HuH-7 (cell line): ENCODE measurements around the gene EHD1.
A peak's percentile ranks its signal among the peaks of the same experiment; 100 is the strongest.

Experiments
- DNase-seq: peaks from one replicate; pipeline ENCODE4 v3.0.0; 2011; ENCODE audit warnings: low spot score

Gene EHD1

DNA sequence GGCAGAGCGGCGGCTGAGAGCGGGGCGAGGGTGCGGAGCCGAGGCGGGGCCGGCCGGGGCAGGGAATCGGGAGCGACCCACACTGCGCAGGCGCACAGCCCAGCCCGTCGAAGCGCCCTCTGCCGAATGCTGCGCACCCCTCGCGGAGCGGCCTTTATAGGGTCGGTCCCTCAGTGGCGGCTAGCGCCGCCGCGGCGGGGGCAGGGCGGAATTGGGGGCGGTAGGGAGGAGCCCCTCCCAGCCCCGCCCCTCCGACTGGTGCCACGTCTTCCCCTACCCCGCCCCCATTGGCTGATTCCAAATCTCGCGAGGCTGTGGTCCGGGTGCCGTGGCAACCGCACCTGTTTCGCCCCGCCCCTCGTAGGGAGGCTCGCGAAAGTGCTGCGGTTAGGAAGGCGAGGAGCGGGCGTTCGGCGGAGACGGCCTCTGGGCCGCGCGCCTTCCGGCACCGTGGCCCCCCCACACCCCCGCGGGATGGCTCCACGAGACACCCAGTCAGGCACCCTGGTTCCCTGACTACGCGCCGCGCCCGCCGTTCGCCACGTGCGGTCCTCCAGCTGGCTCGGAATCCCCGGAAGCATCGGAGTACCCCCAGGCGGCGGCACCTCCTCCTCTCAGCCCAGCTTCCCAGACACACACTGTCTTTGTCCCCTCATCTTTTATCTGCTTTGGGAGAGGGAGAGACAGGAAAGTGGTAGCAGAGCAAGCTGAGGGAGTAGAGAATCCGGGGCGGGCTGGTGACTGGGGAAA, at the start of gene EHD1:
Gene EHD1, minus strand, starts transcription at position 128 of the 750 bp plus-strand sequence. CDS start 157 bp downstream, outside the sequence.
- peak; percentile 94 for DNase-seq

DNA sequence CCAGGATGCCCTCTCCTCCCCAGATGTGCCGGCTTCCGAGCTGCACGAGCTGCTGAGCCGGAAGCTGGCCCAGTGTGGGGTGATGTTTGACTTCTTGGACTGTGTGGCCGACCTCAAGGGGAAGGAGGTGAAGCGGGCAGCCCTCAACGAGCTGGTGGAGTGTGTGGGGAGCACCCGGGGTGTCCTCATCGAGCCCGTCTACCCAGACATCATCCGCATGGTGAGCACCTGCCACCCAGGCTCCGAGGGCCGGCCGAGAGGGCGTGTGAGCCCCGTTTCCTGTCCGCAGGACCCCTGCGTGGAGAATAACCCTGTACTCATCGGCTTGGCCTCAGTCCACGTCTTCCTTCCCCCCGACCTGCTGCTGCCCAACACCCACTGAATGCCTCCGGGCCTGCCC, 48.3 kb upstream of the EHD1 start:
- DNase-seq = no peak

DNA sequence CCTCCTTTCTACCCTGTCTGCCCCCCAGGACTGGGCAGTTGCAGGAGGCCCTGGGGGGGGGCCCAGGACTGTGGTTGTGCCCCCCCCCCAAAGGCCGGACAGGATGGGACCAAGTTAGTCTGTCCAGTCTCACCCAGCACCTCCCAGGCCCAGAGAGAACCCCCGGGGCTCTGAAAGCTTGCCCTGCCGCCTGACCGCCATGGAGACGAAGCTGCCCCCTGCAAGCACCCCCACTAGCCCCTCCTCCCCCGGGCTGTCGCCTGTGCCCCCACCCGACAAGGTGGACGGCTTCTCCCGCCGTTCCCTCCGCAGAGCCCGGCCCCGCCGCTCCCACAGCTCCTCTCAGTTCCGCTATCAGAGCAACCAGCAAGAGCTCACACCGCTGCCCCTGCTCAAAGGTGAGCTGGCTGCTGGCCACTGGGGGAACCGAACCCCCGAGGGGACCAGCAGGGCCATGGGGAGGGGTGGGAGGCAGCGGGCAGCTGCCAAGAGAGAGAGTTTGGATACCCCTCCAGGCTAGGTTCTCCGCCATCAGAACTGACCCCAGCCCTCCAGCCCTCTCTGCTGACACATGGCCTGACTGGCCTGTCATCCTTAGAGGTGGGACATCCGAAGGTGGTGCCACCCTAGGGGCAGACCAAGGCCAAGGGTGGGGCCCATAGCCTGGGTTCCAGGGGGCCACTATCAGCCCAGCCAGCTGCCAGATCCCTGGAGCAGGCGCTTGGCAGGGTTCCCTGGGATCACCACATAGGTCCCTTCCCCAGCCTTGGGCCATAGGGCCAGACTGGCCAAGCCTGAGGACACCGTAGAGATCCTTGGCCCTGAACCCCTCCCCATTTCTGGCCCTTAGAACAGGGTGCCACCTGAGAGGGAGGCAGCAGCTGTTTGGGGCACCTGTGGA, 47.4 kb upstream of the EHD1 start:
- DNase-seq = no peak

DNA sequence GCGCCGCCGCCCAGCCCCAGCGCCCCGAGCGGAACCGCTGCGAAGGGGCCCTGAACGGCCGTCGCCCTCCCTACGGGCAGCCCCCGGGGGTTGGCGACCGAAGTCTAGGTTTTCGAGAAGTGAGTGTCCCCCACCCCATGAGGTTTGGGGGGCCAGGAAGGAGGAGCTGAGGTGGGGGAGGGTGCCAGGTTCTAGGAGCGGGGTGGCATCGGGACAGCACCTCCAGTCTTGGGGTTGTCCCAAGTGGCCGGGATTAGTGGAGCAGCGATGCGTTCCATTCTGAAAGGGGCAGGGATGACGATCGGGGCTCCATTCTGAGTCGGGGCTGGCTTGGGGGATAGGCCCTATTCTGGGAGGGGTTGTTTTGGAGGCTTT, 46.5 kb upstream of the EHD1 start:
- no peak for DNase-seq

DNA sequence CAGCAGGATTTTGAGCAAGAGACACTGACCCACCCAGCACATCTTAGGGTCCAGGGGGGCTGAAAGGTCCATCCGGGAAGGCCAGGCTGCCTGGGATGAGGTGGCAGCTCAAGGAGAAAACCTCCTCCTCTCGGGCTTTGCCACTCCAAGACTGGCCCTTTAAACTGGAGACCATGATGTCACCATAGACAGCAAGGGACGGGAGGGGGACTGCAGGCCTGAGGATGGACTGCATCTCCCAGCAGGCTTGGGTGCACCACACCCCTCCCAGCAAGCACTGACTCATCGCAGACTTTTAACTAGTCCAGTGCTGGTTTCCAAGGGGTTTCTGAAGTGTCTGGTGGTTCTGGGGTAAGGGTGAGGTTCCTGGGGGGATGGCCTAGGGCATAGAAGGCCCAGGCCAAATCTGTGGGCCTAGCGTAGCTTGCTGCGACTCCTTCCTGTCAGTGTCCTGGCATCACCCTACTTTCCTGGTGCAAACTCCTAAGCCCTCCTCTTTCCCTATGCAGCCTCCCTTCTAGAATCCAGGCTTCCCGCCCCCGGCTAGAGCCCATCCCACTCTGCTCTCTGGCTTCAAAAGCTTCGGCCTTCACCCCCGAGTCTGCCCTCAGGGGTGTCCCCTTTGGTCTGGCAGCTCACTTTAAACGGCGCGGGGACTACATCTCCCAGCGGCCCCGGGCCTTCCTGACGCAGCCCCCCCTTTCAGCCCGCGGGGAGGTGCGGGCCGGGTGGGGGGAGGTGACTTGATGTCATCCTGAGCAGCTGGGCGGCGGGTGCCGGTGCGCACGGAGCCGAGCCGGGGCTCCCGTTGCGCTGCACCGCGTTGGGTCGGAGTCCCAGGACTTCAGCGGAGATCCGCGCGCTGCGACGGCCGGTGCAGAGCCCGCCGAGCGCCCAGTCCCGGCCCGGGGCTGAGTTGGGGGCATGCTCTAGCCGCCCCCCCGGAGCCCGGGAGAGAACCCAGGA, 45.8 kb upstream of the EHD1 start, which contains the start of gene PPP2R5B:
Gene PPP2R5B, plus strand, starts transcription at position 746 of the 966 bp plus-strand sequence. CDS start 1,046 bp downstream, outside the sequence.
- DNase-seq = peak; percentile 91

DNA sequence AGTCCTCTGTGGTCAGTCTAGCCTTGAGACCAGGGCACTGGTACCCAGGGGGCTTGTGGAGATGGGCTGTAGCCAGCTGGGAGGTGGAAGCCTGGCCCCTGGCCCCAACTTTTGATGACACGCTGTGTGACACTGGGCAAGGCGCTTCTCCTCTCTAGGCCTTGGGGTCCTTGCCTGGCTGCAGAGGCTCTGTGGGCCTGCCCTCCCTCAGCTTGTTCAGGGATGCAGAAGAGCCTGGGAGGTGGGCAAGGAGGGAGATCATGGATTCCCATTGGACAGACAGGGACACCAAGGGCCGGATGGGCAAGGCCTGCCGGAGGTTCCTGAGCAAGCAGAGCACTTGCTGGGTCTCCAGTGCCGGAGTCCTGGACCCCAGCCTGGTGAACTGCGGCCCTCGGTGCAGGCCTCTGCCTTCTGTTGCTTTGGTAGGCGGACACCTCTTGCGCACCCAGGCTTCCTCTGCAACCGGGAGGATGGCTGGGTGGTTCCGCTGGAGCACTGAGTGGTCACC, 44.8 kb upstream of the EHD1 start:
- no peak for DNase-seq

DNA sequence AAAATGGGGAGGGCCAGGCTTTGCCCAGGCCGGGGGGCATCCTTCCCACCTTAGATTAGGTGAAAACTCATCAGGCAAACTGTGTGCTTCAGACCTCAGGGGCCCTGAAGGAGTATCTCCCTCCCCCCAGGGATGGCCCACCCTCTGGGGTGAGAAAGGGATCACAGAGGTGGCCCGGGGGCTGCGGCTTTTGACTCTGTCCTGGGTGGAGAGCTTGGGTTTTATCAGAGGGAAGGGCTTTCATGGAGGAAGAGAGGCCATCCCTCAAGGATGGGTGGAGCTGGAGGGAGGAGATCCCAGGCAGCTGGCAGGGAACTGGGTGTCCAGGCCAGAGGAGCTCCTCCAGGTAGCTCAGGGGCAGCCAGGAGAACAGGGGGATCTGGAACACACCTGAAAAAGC, 43.0 kb upstream of the EHD1 start:
- no peak for DNase-seq

DNA sequence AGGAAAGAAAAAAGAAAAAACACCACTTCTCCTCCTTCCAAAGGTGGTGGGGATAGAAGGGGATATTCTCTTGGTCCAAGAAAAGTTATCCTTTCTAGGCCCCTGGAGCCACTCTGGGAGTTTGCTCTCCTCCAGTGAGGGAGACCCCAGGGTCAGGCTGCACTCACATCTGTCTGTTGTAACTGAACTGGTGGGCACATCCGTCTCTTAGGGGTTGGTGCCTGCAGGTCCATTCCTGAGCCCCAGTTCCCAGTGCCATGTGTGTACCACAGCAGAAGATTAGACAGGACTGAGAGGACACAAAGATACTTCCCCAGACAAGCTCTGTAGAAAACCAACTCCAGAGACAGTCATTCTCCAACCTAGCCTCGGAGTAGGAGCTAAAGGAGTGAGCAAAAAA, 41.7 kb upstream of the EHD1 start:
- DNase-seq = no peak

DNA sequence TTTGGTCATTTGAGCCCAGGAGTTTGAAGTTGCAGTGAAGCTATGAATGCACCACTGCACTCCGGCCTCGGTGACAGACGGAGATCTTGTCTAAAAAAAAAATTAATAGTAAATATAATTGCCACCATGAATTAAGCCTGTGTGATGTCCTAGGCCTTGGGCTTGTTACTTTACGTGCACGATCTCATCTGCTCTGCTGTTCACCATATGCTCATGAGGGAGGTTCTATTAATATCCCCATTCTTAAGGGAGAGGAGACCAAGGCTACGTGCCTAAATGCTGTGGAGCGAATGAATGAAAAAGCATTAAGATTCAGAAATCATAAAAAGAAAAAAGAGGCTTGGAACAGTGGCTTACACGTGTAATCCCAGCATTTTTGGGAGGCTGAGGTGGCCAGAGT, 41.2 kb upstream of the EHD1 start:
- DNase-seq = no peak

DNA sequence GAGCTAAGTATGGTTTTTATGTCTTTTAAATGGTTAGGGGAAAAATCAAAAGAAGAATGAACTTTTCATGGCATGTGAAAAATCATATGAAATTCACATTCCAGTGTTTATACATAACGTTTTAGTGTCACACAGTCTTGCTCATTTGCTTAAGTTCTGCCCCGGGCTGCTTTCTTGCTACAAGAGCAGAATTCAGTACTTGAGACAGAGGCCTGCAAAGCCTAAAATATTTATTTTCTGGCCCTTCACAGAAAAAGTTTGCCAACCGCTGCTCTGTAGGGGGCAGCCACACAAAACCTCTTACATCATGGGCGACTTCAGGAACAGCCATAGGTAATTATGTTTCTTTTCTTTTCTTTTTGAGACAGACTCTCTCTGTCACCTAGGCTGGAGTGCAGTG, 39.6 kb upstream of the EHD1 start:
- DNase-seq = no peak

DNA sequence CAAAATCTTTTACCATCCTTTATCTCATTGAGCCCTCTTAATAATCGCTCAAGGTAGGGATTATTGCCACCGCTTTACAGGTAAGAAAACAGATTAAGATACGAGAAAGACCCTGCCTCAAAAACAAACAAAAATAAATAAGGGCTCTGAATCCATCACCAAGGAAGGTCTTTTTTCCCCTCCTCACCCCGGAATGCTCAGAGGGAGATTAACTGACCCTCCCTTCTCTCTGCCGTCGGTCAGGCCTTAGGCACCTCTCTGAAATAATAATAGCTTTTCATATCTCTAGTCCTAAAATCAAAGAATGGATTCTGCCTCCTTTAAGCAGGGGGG, 39.2 kb upstream of the EHD1 start:
- DNase-seq = no peak

DNA sequence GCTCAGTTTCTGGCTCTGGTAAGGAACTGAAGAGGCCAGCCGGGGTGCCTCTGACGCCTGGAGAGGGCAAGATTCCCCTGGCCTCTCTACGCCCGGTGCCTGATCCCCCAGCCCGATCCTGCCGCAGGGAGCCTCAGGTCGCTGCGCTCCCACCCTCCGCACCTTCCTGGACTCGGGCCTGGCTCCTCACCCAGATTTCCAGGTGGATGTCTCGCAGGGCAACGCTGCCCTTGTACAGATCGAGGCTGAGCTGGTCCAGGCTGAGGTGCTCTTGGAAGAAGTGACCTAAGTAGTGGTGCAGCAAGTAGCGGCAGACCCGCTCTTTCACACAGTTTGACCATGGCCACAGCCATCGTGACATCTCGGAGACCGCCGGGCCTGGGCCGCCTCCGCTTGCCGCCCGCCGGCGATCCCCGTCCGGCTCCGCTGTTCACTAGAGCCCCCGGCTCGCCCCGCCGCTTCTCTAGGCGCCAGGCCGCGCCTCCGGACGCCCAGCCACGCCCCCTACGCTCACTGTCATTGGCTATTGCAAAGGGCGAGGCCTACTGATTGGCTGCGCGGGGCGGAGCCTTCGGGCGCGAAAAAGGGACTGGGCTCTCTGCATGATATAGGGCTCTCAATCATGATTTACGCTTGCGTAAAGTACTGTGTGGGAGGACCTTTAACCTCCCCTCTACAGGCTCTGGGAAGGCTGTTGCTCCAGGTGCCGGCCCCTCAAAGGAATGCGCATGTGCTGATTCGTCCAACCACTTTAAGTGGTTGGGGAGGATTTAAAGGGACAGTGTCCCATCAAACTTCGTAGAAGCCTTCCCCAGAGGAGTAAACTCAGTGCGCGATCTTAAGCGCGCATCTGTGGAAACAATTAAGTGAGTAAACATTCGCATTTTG, 38.6 kb upstream of the EHD1 start, which contains the start of gene ATG2A:
Gene ATG2A, minus strand, starts transcription at position 435 of the 888 bp plus-strand sequence. Its CDS starts 74 bp downstream, at position 361.
- peak; percentile 93 for DNase-seq

DNA sequence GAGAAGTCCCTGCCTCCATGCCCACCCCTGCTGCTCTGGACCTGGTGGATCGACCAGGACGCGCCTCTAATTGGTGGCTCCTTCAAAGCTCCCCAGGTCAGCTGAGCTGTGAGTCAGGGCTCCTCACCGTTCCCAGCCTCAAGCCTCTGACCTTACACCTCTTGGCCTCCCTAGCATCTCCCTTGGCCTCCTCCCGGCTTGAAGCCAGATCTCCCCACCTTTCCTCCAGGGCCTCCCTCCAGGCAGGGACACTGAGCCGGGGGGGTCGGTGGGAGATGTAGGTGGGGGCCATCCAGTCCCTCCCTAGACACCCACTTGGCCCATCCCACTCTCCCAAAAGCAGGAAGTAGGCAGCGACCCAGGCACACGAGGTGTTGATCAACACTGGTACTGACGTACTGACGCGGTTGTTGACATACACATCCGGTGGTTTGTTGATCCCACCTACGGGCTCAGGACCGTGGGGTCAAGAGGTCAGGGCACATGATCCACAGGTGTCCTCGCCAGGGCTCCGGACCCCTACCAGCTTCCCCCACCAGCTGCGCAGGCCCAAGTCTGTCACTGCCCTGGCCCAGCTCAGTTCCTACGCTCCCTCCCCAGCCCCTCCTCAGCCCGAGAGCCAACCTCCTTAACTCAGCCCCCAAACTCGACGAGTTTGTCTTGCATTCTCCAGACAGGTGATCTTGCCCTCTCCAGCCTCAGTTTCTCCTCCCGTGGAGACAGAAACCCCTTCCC, 37.8 kb upstream of the EHD1 start:
- peak; percentile 63 for DNase-seq

DNA sequence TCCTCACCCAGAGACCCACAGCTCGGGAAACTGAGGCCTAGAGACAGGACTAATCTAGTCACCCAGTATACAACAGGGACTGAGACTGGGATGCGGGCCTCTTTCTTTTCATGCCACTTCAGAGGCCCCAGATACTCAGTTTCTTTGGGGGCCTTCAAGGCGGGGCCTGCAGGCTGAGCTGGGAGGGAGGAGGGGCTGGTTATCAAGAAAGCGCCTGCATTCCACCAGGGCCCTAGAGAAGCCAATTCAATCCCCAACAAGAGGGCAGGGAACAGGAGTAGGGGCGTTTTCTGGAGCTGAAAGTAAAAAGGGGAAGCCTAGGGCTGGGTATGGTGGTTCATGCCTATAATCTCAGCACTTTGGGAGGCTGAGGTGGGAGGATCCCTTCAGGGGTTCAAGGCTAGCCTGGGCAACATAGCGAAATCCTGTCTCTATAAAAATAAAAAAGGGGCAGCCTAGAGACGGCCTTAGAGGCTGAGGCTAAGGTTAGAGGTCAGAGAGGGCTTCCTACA, 37.0 kb upstream of the EHD1 start:
- DNase-seq = no peak

DNA sequence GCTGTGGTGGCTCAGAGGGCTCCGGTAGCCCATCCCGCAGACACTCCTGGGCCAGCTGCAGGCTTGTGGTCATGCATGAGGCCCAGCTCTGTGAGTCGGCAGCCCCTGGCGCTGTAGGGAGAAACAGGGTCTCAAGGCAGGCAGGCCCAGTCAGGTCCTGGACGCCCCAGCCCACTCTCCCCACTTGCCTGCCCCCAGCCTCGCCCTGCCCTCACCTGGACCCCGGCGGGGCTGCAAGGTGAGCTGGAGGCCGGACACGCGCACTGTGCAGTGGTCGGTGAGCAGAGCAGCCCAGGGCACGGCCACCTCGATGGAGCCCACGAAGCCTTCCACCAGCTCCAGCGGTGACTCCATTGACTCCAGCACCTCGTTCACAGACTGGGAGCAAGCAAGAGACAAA, 35.7 kb upstream of the EHD1 start:
- DNase-seq = no peak

DNA sequence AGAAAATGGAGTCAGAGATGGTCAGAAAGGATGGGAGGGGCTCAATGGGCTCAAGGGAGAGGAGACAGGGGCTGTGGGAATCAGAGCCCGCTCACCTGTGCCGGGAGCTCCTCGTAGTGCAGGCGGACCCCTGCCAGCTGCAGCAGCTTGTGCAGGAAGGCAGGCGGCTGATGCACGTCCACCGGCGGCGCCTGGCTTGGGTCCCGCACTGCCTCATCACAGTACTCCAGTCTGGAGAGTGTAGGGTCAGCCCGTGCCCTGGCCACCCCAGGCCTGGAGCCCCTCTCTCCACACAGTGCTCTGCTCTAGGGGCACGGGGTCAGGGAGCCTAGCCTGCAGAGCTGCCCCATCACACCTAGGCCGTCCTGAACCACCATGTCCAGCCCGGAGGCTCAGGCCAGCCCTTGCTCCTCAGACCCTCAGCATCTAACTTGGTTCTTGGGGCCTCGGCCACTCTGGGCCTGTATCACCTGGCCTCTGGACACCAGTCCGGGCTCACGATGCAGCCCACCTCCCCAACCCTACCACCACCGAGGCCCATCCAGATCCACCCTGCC, 34.8 kb upstream of the EHD1 start:
- DNase-seq = no peak

DNA sequence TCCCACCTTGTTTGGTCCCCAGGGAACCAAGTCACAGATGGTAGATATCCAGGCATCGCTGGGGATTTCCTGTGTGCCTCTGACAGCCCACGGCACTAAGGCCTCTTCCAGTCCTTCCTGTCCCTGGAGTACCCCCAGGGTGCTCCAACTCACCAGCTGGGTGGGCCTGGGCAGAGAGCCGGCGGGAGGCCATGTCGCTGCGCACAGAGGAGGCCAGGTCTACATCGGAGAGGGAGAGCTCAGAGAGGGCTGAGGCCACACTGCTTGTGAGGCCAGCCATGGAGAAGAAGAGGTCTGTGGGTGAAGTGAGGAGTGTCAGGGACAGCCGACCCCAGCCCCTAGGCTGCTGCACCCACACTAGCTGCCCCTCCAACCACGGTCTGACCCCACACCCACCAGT, 33.3 kb upstream of the EHD1 start:
- no peak for DNase-seq

DNA sequence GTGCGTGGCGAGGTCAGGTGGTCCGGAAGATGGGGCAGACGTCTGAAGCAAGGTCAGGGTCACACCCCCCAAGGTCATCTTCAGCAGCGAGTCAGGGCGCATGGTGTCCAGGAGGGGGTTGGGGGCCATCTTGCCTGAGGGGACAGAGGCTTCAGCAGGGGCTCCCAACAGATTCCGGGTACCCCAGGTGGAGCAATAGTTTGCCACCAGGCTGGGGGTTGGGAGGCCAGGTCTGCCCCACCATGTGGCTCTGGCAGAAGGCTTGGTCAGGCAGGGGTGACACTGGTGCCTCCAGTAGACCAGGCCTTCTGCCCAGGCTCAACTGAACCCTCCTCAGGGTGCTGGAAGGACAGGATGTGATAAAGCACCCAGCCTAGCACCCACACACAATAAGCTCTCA, 32.7 kb upstream of the EHD1 start:
- no peak for DNase-seq

DNA sequence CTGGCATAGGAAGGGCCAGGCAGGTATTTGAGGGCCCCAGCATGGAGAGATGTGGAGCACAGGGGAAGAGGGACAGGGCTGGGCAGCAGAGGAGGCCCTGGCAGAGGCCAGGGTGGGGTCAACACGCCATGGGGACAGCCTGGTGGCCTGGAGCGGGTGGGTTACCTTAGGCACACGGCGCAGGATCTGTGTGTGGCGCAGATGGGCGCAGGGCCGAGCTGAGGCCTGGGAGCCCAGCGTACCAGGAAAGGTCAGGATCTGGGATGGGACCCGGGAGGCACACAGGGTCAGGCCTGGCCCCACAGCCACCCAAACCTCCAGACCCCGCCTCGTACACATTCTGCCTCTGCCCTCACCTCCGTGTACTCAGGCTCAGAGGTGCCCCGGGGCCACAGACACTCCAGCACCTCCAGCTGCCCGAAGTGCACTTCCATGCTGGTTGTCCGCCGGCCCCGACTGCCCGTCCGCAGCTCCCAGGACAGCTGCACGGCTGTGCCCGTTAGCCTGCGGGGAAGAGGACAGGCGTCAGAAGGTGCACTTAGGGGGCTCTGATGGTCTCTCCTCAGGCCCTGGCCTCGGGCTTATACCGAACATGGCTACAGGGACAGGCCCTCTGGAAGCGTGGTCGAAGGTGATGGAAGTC, 32.2 kb upstream of the EHD1 start:
- DNase-seq = no peak
